NCI-H2107 treated with DMSO at 0.1 percent for 48 hours (cell line): Measurements from ENCODE around the gene MND1.

ENCODE experiments used
- DNase-seq: peaks from one replicate; lab custom pipeline; 2025; ENCODE audit not compliant: unreplicated experiment; lab: John Stamatoyannopoulos, UW

Gene MND1

DNA sequence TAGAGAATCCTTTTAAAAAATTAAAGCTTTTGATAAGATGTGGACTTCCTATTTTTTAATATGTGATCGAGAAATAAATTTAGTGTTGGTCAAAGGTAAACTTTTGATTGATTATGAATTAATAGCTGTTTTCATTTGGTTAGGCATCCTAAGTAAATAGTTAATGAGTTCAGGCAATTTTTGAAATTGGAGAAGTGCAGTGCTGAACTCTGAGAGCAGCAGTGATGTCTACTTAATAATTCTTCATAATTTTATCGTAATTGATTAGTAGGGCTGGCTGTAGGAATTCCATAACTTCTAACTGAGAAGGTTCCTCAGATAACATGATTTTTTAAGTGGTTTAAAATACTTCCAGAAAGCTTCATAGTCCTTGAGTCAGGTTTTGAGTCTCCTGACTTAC, 1.5 kb downstream of the MND1 start:
- DNase-seq, result no peak

DNA sequence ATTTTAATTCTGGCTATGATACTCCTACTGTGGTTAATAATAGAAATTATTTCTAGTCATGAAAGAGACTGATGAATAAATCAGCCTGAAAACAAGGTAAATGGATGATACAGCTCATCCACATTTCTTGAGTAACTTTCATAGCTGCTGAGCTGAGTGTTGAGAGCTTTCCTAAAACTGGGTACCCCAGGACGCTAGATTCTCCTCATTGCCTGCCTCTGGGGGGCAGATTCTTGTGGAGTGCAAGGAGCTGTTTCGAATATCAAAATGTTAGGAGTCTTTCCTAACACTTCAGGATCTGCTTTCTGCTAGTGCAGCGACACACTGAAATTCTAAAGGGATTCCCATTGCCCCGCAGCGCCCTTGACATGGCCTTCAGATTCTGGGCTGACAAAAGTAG, 2.1 kb downstream of the MND1 start:
- DNase-seq, result no peak

DNA sequence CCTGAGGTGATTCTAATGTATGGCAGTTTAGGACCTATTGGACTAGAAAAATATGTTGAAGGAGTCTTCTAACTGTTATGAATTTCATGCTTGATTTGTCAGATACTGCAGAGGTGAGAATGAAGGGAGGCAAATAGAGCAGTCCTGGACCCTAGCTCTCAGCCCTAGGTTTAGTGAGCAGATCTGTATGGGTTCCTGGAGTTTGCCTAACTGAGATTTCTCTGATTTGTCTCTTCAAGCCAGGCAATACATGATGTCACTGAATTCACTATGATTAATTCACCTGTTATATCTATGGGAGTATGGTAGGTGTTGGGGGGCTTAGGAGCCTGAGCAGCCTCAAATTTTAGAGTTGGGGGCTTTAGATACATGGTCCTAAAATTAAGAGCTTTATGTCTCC, 2.6 kb downstream of the MND1 start:
- DNase-seq, result no peak

DNA sequence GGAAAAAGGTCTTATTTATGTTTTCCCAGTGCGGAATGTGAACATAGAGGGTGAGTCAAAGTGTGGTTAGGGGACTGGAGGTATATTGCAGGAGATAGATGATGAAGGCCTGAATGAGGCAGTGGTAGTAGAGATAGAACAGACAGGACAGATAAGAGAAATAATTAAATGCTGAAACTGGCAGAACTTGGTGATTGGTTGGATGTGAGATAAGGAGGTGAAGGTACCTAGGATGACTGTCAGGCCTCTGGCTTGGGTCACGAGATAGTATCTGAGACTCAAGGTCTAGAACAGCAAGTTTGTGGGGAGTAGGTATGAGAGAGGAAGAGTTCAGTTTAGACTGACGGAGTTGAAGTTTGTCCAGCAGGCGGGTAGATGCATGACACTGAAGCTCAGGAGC, 3.5 kb downstream of the MND1 start:
- no peak for DNase-seq

DNA sequence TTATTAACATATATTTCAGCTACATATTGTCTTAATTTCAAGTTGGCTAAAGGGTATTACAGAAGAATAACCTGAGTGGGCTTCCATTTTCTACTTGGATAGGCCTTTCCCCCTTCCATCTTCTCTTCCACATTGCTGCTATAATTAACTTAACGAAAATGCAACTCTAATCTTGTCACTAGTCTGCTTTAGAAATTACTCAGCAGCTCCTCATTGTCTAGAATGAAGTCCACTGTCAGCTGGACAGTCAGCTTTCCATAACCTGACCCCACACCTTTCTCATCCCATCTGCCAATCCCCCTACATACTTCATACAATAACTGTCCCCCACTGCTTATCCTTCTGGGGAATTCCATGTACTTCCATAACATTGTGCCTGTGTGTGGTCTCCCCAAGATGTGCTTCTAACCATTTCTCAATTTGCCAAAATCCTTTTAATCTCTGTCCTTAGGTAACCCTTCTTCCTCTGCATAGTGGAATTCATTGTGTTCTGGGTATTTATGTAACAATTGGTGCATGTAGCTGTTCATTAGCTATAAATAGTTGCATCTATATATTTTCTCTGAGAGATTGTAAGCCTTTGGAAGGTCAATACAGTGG, 4.8 kb downstream of the MND1 start:
- DNase-seq, result no peak

DNA sequence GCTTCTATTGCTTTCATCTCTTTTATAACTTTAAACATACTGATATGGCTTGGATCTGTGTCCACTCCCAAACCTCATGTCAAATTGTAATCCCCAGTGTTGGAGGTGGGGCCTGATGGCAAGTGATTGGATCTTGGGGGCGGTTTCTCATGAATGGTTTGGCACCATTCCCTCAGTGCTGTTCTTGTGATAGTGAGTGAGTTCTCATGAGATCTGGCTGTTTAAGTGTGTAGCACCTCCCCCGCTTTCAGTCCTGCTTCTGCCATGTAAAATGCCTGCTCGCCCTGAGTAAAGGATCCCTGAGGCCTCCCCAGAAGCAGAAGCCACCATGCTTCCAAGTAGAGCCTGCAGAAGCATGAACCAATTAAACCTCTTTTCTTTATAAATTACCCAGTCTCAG, 17.7 kb downstream of the MND1 start:
- no peak for DNase-seq

DNA sequence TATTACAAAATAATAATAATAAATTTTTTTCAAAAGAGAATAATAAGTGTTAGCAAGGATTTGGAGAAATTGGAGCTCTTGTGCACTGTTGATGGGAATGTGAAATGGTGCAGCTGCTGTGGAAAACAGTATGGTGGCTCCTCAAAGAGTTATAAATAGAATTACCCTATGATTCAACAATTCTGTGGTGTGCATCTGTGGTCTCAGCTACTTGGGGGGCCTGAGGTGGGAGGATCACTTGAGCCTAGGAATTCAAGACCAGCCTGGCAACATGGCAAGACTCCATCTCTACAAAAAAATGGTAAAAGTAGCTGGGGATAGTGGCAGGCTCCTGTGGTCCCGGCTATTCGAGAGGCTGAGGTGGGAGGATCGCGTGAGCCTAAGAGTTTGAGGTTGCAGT, 19.6 kb downstream of the MND1 start:
- DNase-seq, result no peak

DNA sequence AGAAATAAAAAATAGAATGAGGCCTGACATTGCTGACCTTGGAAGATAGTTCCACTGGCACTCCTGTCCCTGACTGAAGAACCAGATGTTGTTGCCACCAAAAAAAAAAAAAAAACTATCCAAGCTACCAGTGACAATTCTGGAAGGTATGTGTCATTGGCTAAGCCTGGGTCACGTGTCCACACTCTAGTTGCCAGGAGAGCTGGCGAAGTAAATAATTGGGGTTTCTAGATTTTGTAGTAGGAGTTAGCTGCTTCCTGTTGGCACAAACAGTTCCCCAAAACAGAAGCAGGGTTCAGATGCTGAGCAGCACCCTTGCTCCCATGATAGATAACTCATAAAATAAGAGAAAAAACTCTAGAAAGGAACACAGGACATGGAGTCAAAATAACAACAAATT, 20.5 kb downstream of the MND1 start:
- no peak for DNase-seq

DNA sequence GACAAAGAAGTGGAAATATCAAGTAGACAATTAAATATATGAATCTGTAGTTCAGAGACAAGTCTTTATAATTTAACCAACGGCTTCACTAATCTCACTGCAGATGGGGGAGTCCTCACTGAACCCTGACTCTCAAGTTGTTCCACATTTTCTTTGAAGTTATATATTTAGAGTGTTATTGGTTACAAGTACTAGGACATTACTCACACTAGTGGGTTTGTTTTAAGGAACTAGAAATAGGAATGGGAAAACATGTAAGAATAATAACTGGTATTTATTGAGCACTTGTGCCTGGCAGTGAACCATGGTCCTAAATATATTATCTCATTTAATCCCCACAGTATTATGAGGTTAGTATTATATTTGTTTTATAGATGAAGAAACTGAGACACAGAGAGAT, 22.0 kb downstream of the MND1 start:
- DNase-seq, result no peak

DNA sequence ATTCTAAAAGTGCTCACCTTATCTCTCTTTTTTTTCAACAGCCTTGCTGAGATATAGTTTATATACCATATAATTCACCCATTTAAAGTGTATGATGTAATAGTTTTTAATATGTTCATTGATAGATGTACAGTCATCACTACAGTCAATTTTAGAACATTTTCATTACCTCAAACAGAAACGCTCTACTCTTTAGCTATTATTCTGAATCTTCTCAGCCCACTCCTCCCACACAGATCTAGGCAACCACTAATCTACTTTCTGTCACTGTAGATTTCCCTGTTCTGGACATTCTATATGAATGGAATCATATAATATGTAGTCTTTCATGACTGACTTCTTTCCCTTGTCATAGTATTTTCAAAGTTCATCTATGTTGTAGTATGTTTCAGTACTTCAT, 22.6 kb downstream of the MND1 start:
- DNase-seq, result no peak

DNA sequence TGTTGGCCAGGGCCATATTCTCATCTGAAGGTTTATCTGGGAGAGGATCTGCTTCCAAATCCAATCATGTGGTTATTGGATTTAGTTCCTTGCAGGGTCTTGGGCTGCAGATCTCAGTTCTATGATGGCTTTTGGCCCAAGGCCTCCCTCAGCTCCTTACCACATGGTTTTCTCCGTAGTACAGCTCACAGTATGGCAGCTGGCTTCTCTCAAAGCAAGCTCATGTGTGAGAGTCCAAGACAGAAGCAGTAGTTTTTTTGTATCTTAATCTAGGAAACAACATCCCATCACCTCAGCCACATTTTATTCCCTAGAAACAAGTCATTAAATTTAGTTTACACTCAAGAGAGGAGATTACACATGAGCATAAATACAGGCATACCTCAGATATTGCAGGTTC, 24.5 kb downstream of the MND1 start:
- DNase-seq, result no peak

DNA sequence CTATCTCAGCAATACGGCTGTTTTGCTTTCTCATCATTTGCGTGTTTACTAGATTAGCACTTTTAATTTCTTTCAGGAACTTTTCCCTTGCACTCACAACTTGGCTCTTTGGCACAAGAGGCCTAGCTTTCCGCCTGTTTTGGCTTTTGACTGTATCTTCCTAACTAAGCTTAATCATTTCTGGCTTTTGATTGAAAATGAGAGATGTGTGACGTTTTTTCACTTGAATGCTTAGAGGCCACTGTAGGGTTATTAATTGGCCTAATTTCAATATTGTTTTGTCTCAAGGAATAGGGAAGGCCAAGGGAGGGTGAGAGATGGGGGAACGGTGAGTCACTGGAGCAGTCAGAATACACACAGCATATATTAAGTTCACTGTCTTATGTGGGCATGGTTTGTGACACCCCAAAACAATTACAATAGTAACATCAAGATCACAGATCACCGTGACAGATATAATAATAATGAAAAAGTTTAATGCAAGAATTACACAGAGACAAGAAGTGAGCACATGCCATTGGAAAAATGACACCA, 27.3 kb downstream of the MND1 start:
- DNase-seq, result no peak

DNA sequence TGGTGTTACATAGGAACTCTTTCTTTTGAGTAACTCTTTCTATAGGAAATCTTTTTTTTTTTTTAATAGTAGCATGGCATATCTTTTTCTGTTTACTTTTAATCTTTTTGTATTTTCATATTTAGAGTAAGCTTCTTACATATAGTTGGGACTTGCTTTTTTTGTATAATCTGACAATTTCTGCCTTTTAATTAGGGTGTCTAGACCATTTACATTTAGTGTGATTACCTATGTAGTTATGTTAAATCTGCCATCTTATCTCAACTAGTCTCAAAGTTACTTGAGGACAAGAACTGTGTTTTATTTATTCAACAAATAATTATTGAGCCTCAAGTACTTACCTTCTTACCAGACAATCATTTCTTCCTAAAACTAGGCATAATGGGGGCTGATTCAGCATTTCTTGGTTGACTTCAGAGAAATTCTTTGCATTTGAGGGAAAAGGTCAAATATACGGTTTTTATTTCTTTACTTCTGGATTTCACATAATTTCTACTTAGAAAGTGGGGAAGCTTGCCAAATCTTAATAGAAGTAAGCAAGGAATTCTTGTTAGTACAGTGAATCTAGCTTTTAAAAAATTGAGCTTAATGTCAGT, 28.6 kb downstream of the MND1 start:
- DNase-seq, result no peak

DNA sequence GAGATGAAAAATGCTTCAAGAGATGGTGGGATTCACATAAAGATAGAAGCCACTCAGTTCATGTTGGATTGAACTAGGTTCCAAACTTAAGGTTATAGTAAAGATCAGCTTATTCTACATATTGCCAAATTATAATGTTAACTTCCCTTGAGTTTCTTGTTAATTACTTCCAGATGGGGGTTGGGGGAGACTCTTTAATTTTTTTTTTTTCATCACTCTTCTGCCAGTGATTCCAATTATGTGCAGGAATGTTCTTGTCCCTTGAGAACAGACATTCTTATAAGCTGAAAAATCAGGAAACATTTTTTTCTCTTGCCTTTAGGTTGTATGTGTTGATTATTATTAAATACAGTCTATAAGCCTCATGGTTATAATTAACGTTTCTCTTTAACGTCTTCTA, 30.0 kb downstream of the MND1 start:
- DNase-seq, result no peak

DNA sequence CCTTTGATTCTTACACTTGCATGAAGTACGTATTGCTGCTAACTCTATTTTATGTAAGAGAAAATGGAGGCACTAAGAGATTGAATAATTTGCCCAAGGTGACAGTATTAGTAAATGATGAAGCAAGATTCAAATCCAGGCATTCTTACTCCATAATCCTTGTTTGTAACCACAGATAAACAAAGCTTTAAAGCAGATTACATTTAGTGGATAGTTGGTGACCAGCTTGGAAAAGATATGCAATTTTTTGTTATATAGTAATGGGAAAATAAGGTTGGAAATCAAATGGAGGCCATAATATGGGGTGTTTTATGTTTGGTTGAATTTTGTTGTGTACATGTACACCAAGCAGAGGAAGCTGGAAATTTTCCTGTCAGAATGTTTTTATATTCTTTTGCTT, 30.8 kb downstream of the MND1 start:
- DNase-seq, result no peak

DNA sequence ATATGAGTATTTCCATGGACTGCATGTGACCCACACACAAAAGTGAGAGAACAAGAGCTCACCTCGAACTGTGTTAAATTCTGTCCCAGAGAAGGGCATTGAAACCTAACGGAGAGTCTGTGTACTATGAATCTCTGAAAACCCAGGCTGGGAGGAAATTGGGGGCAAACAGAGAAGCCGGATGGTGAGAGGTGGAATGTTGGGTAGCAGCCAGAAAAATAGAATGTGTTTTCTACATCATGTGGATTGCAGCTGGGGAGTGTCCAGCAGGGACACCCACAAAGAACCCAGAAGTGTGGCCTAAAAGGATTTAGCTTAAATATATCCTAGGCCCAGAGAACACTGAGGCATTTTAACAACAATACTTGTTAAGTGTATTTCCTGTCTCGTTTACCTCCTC, 38.6 kb downstream of the MND1 start:
- no peak for DNase-seq

DNA sequence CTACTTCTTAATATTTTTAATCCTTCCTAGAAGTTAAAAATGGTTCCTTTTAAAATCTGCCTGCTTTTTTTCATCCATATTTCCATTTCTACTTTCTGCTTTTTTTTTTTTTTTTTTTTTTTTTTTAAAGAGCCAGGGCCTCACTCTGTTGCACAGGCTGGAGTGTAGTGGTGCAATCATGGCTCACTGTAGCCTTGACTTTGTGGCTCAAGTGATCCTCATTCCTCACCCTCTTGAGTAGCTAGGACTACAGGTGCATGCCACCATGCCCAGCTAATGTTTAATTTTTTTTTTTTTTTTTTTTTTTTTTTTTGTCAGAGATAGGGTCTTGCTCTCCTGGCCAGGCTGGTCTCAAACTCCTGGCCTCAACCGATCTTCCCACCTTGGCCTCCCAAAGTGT, 39.7 kb downstream of the MND1 start:
- DNase-seq, result no peak

DNA sequence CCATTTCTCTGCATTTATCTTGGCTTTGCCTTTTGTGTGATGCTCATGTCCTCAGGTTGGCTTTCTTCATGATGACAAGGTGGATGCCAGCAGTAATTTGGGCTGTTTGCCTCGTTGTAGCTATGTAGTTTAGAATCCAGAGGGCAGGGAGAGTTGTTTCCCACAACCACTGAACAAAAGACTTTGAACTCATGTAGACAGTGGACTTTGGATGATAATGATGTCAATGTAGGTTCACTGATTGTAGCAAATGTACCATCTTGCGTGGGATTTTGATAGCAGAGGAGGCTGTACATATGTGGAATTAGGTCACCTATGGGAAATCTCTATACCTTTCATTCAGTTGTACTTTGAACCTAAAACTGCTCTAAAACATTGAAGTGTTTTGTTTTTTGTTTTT, 41.3 kb downstream of the MND1 start:
- DNase-seq, result no peak

DNA sequence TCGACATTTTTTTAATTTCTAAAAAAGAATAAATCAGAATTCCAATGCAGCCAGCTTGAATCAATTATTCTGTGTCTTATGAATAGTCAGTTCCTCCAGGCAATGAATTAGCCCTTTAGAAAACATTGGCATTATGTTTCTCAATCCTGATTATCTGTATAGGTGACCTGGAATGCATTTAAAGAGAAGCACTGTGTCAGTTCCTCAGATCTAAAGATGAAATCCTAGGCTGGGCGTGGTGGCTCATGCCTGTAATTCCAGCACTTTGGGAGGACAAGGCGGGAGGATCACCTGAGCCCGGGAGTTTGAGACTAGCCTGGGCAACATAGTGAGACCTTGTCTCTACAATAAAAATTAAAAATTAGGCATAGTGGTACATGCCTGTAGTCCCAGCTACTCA, 43.5 kb downstream of the MND1 start:
- no peak for DNase-seq

DNA sequence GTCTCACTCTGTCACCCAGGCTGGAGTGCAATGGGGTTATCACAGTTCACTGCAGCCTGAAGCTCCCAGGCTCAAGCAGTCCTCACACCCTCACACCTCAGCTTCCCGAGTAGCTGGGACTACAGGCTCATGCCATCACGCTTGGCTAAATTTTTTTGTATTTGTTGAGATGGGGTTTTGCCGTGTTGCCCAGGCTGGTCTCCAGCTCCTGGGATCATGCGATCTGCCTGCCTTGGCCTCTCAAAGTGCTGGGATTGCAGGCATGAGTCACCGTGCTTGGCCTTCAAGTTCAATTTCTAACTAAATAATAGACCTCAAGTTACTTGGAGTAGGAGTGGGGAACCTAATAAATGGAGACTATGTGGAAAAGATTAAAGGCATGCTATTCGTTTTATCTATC, 48.9 kb downstream of the MND1 start:
- no peak for DNase-seq

DNA sequence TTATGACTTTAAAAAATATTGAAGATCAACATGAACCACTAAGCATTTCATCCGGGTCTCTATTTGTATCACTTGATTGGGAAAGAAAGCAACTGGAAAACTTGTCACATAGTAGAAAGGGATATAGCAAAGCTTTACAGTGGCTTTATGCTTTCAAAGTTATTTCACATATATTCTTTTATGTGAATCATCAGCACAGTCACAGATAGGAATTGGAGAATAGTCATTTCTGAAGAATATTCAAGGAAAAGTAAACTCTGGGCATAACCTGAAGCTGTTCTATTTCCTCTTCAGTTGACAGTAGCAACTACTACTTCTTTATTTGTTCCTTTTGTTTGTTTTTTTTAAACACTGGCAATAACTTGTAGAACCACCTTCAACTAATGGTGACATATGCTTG, 50.5 kb downstream of the MND1 start:
- DNase-seq, result no peak

DNA sequence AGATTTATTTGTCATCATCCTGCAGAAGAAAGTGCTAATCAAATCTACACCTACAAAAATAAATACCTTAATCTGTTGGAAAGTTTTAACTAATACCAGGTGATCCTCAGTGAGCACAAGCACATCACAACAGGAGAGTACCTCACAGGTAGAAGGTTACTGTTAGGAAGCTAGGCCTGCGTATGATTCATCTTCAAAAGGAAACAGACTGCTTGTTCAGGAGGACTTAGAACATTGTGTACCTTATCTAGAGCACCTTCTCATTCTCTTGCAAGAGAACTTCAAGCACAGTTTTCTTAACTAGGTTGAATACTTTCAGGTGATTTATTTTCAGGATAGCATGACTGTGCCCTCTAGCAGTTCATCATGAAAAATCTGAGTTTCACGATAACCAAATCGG, 54.2 kb downstream of the MND1 start:
- no peak for DNase-seq

DNA sequence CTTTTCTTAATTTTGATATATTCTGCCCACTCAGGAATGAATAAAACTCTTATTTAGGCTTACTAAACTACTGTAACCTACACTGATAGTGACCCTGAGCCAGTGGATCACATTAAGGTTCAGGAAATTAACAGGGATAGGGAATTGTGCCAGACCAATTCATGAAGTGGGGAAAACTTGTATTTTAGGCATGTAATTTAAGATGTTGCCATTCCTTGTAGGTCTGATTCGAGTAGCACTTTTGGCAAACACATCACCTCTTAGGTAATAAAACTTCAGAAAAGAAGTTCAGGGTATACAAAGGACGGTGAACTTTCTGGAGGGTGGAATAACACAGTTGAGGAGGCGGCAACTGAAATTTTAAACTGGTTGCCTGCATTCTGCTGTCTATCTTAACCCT, 54.9 kb downstream of the MND1 start:
- DNase-seq, result no peak
